Breast epithelium (tissue), 4 donors: ENCODE measurements around the gene KYNU. TPM values are rescaled to one million over a fixed set of nuclear protein-coding genes. Genes with fewer than 3 reads are reported as not detected.

Experiments
- DNase-seq, 2 donors: peaks; one replicate each; pipeline ENCODE4 v3.0.0-alpha.2; 2019; ENCODE audit warnings: low spot score in 2 of 2
- H3K27ac ChIP-seq, 2 donors: fragments of 200-600 bp; sonication (generic) in 1 of 2; one replicate each; pipeline ENCODE4 v1.5.1; 2016 to 2019; ENCODE audit warnings: mild to moderate bottlenecking in 1 of 2
- H3K27me3 ChIP-seq, 2 donors: fragments of 200-600 bp; sonication (generic) in 1 of 2; one replicate each; pipeline versions ENCODE4 v1.5.1 to v1.6.0; 2017 to 2019; ENCODE audit warnings: control low read depth in 1 of 2, mild to moderate bottlenecking in 1 of 2
- H3K36me3 ChIP-seq: fragments of 200-600 bp; one replicate; pipeline ENCODE4 v1.5.1; 2019
- H3K4me1 ChIP-seq, 2 donors: fragments of 200-600 bp; sonication (generic); one replicate each; pipeline ENCODE4 v1.5.1; 2016 to 2019; ENCODE audit warnings: control low read depth in 1 of 2
- H3K4me3 ChIP-seq, 3 donors: fragments of 200-600 bp; sonication (generic); 1 replicate in 2 of 3; 2 replicates in 1 of 3; pipeline ENCODE4 v1.5.1; 2016 to 2019; ENCODE audit warnings: mild to moderate bottlenecking in 3 of 3, moderate library complexity in 2 of 3
- H3K9me3 ChIP-seq, 2 donors: fragments of 200-600 bp; sonication (generic) in 1 of 2; one replicate each; pipeline ENCODE4 v1.5.1; 2016 to 2019; ENCODE audit warnings: control low read depth in 1 of 2
- CTCF ChIP-seq, 3 donors: fragments of 450-650 bp; IDR thresholded peaks; one replicate each; pipeline ENCODE4 v1.5.1; 2016 to 2017; ENCODE audit warnings: antibody characterized with exemption in 3 of 3, mild to moderate bottlenecking in 3 of 3, moderate library complexity in 3 of 3
- POLR2A ChIP-seq: fragments of 450-650 bp; IDR thresholded peaks from one replicate; pipeline ENCODE4 v1.6.1; 2016; ENCODE audit warnings: antibody characterized with exemption, mild to moderate bottlenecking, moderate library complexity
- POLR2AphosphoS5 ChIP-seq, 3 donors: sonication (generic); formaldehyde crosslinking; IDR thresholded peaks; one replicate each; pipeline ENCODE4 v1.6.1; 2017; ENCODE audit warnings: antibody characterized with exemption in 3 of 3
- intact Hi-C: fragments of 100-400 bp; cut with DNase I; formaldehyde crosslinking; loops from one replicate; pipeline ENCODE4 v1.15.1; 2023; ENCODE audit warnings: low total_unique reads
- total RNA-seq, 3 donors: library from RNA; depleted of rRNA; stranded (reverse); fragments of >200 nt; gene quantifications; one replicate each; pipeline ENCODE4 v1.1.0, GENCODE V29; 2016

Gene KYNU
- 10 to 100 TPM in 2 of 3 donors, 1 to 10 TPM in 1; 6.9 to 13.1 (median 11.7) TPM for total RNA-seq

- intact Hi-C loops, result no loop called here
- H3K27ac ChIP-seq, result peak within 1 kb of the TSS; percentile 33 to 69
- H3K4me1 ChIP-seq, result no peaks in the 10 kb centered on the region
- no peaks in the 10 kb centered on the region for H3K27me3 ChIP-seq
- peak within 1 kb of the TSS; percentile 2 to 20 (median 7) for H3K4me3 ChIP-seq
- no peaks in the 10 kb centered on the region for H3K36me3 ChIP-seq
- no peaks in the 10 kb centered on the region for H3K9me3 ChIP-seq
- TF ChIP-seq CTCF (IDR thresholded peaks at IDR 0.05), result peak in 1 of 3 donors; percentile 18
- no peak for TF ChIP-seq POLR2AphosphoS5 (IDR thresholded peaks at IDR 0.05)
- no peak for DNase-seq
These were observed at the start of gene KYNU for GRCh38 chr2:142877216-142877838. KYNU (plus strand) TSS chr2:142877664; CDS start chr2:142885368, 7,704 bp downstream.

GRCh38 chr2:142834021-142834420 is 43.4 kb upstream of the KYNU start:
- no peak overlapping the region for H3K4me3 ChIP-seq
- H3K27me3 ChIP-seq, result no peaks in the 10 kb centered on the region
- no peak overlapping the region for H3K27ac ChIP-seq
- H3K36me3 ChIP-seq, result no peaks in the 10 kb centered on the region
- H3K4me1 ChIP-seq, result no peaks in the 10 kb centered on the region
- H3K9me3 ChIP-seq, result no peaks in the 10 kb centered on the region
- no peak for TF ChIP-seq POLR2A
- TF ChIP-seq CTCF (IDR thresholded peaks at IDR 0.05), result no peak
- TF ChIP-seq POLR2AphosphoS5 (IDR thresholded peaks at IDR 0.05), result no peak
- intact Hi-C loops, result no loop called here
- DNase-seq, result no peak

- H3K4me1 ChIP-seq, result no peaks in the 10 kb centered on the region
- no peaks in the 10 kb centered on the region for H3K9me3 ChIP-seq
- TF ChIP-seq POLR2AphosphoS5 (IDR thresholded peaks at IDR 0.05), result no peak
- no peak for TF ChIP-seq POLR2A
- TF ChIP-seq CTCF (IDR thresholded peaks at IDR 0.05), result no peak
- H3K27ac ChIP-seq, result no peak overlapping the region
- no peaks in the 10 kb centered on the region for H3K27me3 ChIP-seq
- DNase-seq, result no peak
- H3K36me3 ChIP-seq, result no peaks in the 10 kb centered on the region
- intact Hi-C loops, result loop anchor here (10.0 kb wide), 1 partner anchor 214 kb away; no protein-coding TSS in a partner anchor
- no peak overlapping the region for H3K4me3 ChIP-seq
These were observed 37.0 kb upstream of the KYNU start for GRCh38 chr2:142840436-142840835.

GRCh38 chr2:142841788-142842187 is 35.7 kb upstream of the KYNU start:
- H3K27ac ChIP-seq, result no peak overlapping the region
- no peak for TF ChIP-seq POLR2AphosphoS5 (IDR thresholded peaks at IDR 0.05)
- TF ChIP-seq POLR2A, result no peak
- TF ChIP-seq CTCF (IDR thresholded peaks at IDR 0.05), result no peak
- H3K4me3 ChIP-seq, result no peak overlapping the region
- intact Hi-C loops, result loop anchor here (10.0 kb wide), 1 partner anchor 213 kb away; no protein-coding TSS in a partner anchor
- no peaks in the 10 kb centered on the region for H3K27me3 ChIP-seq
- H3K9me3 ChIP-seq, result no peaks in the 10 kb centered on the region
- no peak for DNase-seq
- H3K36me3 ChIP-seq, result no peaks in the 10 kb centered on the region
- H3K4me1 ChIP-seq, result no peaks in the 10 kb centered on the region

GRCh38 chr2:142842369-142842768 is 35.1 kb upstream of the KYNU start:
- no peak for TF ChIP-seq POLR2AphosphoS5 (IDR thresholded peaks at IDR 0.05)
- no peak for TF ChIP-seq CTCF (IDR thresholded peaks at IDR 0.05)
- TF ChIP-seq POLR2A, result no peak
- H3K4me3 ChIP-seq, result no peak overlapping the region
- no peak for DNase-seq
- no peaks in the 10 kb centered on the region for H3K4me1 ChIP-seq
- no peaks in the 10 kb centered on the region for H3K36me3 ChIP-seq
- H3K27ac ChIP-seq, result no peak overlapping the region
- H3K27me3 ChIP-seq, result no peaks in the 10 kb centered on the region
- intact Hi-C loops, result loop anchor here (10.0 kb wide), 1 partner anchor 212 kb away; no protein-coding TSS in a partner anchor
- H3K9me3 ChIP-seq, result no peaks in the 10 kb centered on the region
